HEK293 (cell line): ENCODE results near the gene CNOT2.

Source experiments
- FEZF1 ChIP-seq: fragments of 450-650 bp; formaldehyde crosslinking; IDR thresholded peaks from 2 replicates; pipeline ENCODE4 v1.5.1; 2016; ENCODE audit warnings: missing biosample characterization, missing genetic modification characterization
- MYNN ChIP-seq: fragments of 450-650 bp; formaldehyde crosslinking; IDR thresholded peaks from 2 replicates; pipeline ENCODE4 v1.5.1; 2016; ENCODE audit warnings: missing biosample characterization, missing genetic modification characterization, borderline replicate concordance

- no peak for TF ChIP-seq FEZF1 (tag by site-specific recombination)
- no peak for TF ChIP-seq MYNN (tag by site-specific recombination)
These were observed 122.7 kb downstream of the CNOT2 start, which contains the start of gene KCNMB4 for GRCh38 chr12:70365648-70366518.
